ENCODE measurements around the gene PALLD. TPM values are rescaled to one million over a fixed set of nuclear protein-coding genes. Genes with fewer than 3 reads are reported as not detected.

The PALLD gene
- total RNA-seq, 2 experiments from 2014 or later = 0.49 to 0.78 TPM

DNA sequence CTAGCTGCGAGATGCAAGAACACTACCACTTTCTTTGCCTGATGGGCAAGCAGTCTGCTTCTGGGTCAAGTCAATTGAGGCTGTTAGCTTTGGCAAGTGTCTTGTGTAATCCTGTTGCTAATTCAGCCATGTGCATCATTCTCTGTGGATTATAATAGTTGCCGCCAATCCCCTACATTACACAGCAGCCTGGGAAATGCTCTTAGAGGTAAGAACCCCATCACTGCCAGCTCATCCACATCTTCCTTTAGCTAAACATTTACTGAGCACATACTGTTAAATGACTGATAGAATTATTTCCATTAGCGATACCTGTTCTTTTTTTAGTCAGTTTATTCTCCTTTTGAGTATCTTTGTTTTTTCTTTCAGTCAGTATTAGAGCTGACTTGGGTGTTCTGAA lies 397.0 kb downstream of the PALLD start:
- no peak overlapping the region for H3K4me3 Mint-ChIP-seq
- intact Hi-C loops (cut with DNase I, micrococcal nuclease) = no loop called here
- no peaks in the 10 kb centered on the region for H3K27me3 Mint-ChIP-seq
- no peaks in the 10 kb centered on the region for H3K4me1 Mint-ChIP-seq (ENCODE audit: low read depth)
- Histone ChIP-seq H3K4me3 (ENCODE audit: low read length) (no peak overlapping the region), H3K27ac (ENCODE audit: low read depth in 1 of 2, low read length in 2 of 2) (no peak overlapping the region), H3K4me1 (ENCODE audit: insufficient read depth, low read length) (no peaks in the 10 kb centered on the region), H3K27me3 (ENCODE audit: control insufficient read depth in 1 of 2, insufficient read depth in 2 of 2, low read length in 2 of 2) (no peaks in the 10 kb centered on the region), H3K36me3 (ENCODE audit: insufficient read depth, low read length) (no peaks in the 10 kb centered on the region), H3K9me3 (ENCODE audit: control insufficient read depth in 1 of 2, insufficient read depth in 1 of 2, low read length in 2 of 2) (no peaks in the 10 kb centered on the region)
- ChIA-PET POLR2A (interaction anchor here (0.6 kb wide), 1 partner anchor 887 kb away, joined by 3 read pairs; no protein-coding TSS in a partner anchor), CTCF (no interaction called here)
- DNase-seq (no peak), ATAC-seq (ENCODE audit: poor library complexity) (no peak)
- H3K27ac Mint-ChIP-seq = no peak overlapping the region
- TF ChIP-seq, protein P1, sequence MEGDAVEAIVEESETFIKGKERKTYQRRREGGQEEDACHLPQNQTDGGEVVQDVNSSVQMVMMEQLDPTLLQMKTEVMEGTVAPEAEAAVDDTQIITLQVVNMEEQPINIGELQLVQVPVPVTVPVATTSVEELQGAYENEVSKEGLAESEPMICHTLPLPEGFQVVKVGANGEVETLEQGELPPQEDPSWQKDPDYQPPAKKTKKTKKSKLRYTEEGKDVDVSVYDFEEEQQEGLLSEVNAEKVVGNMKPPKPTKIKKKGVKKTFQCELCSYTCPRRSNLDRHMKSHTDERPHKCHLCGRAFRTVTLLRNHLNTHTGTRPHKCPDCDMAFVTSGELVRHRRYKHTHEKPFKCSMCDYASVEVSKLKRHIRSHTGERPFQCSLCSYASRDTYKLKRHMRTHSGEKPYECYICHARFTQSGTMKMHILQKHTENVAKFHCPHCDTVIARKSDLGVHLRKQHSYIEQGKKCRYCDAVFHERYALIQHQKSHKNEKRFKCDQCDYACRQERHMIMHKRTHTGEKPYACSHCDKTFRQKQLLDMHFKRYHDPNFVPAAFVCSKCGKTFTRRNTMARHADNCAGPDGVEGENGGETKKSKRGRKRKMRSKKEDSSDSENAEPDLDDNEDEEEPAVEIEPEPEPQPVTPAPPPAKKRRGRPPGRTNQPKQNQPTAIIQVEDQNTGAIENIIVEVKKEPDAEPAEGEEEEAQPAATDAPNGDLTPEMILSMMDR (IDR thresholded peaks at IDR 0.05) = no peak
- no peaks in the 10 kb centered on the region for H3K9me3 Mint-ChIP-seq
- H3K36me3 Mint-ChIP-seq (ENCODE audit: low read depth) = peaks cover 6% of the 10 kb centered on the region

- ChIA-PET POLR2A (no interaction called here), CTCF (no interaction called here)
- Histone ChIP-seq H3K9me3 (ENCODE audit: control insufficient read depth in 1 of 2, insufficient read depth in 1 of 2, low read length in 2 of 2) (no peaks in the 10 kb centered on the region), H3K4me1 (ENCODE audit: insufficient read depth, low read length) (no peaks in the 10 kb centered on the region), H3K27me3 (ENCODE audit: control insufficient read depth in 1 of 2, insufficient read depth in 2 of 2, low read length in 2 of 2) (no peaks in the 10 kb centered on the region), H3K4me3 (ENCODE audit: low read length) (no peak overlapping the region), H3K36me3 (ENCODE audit: insufficient read depth, low read length) (no peaks in the 10 kb centered on the region), H3K27ac (ENCODE audit: low read depth in 1 of 2, low read length in 2 of 2) (no peak overlapping the region)
- H3K4me1 Mint-ChIP-seq (ENCODE audit: low read depth) = no peaks in the 10 kb centered on the region
- H3K27ac Mint-ChIP-seq = no peak overlapping the region
- no peak overlapping the region for H3K4me3 Mint-ChIP-seq
- H3K9me3 Mint-ChIP-seq = no peaks in the 10 kb centered on the region
- H3K36me3 Mint-ChIP-seq (ENCODE audit: low read depth) = no peaks in the 10 kb centered on the region
- TF ChIP-seq, protein P1 (IDR thresholded peaks at IDR 0.05) = no peak
- intact Hi-C loops (cut with DNase I, micrococcal nuclease) = no loop called here
- no peak for DNase-seq
- ATAC-seq (ENCODE audit: poor library complexity) = no peak
- no peaks in the 10 kb centered on the region for H3K27me3 Mint-ChIP-seq
Measured at GRCh38 chr4:168900080-168900479, 403.2 kb downstream of the PALLD start.

- ATAC-seq (ENCODE audit: poor library complexity) = no peak
- intact Hi-C loops (cut with DNase I, micrococcal nuclease) = no loop called here
- POLR2A ChIA-PET = no interaction called here
- Mint-ChIP-seq H3K9me3 (no peaks in the 10 kb centered on the region), H3K27me3 (no peaks in the 10 kb centered on the region), H3K4me3 (no peak overlapping the region), H3K27ac (no peak overlapping the region), H3K4me1 (ENCODE audit: low read depth) (no peaks in the 10 kb centered on the region), H3K36me3 (ENCODE audit: low read depth) (no peaks in the 10 kb centered on the region)
- CTCF ChIA-PET = no interaction called here
- Histone ChIP-seq H3K4me3 (ENCODE audit: low read length) (no peak overlapping the region), H3K4me1 (ENCODE audit: insufficient read depth, low read length) (no peaks in the 10 kb centered on the region), H3K36me3 (ENCODE audit: insufficient read depth, low read length) (no peaks in the 10 kb centered on the region), H3K27ac (ENCODE audit: low read depth in 1 of 2, low read length in 2 of 2) (no peak overlapping the region), H3K9me3 (ENCODE audit: control insufficient read depth in 1 of 2, insufficient read depth in 1 of 2, low read length in 2 of 2) (no peaks in the 10 kb centered on the region), H3K27me3 (ENCODE audit: control insufficient read depth in 1 of 2, insufficient read depth in 2 of 2, low read length in 2 of 2) (no peaks in the 10 kb centered on the region)
- TF ChIP-seq, protein P1 (IDR thresholded peaks at IDR 0.05) = no peak
- DNase-seq = peak in 1 of 14 experiments; percentile 45
Measured at GRCh38 chr4:168907119-168907698, 410.4 kb downstream of the PALLD start.
